PC-9 (cell line): ENCODE data around the gene IL6R. TPM values are rescaled to one million over a fixed set of nuclear protein-coding genes. Genes with fewer than 3 reads are reported as not detected.

Experiments used
- BruUV-seq: library from RNA; stranded (reverse); fragments of 400-500 nt; replicated peaks from 2 replicates; lab custom pipeline; 2021; lab: Mats Ljungman, UMichigan
- CTCF ChIA-PET: fragments of 300-600 bp; sonication (Branson Sonifier 250); formaldehyde crosslinking; loops from one replicate; lab custom pipeline; 2022; ENCODE audit warnings: antibody characterized with exemption; lab: Charles Lee
- POLR2A ChIA-PET: fragments of 300-600 bp; sonication (Branson Sonifier 250); formaldehyde crosslinking; loops from one replicate; lab custom pipeline; 2022; ENCODE audit warnings: antibody characterized with exemption; ENCODE audit not compliant: unreplicated experiment; lab: Charles Lee
- DNase-seq, 2 experiments: peaks; one replicate each; pipeline versions ENCODE4 v3.0.0 to v3.0.0-alpha.2; 2015 to 2022; ENCODE audit warnings: mixed read lengths in 1 of 2
- H2AFZ ChIP-seq: fragments of 200-600 bp; sonication (generic); 2 replicates; pipeline ENCODE4 v1.8.1; 2017; ENCODE audit warnings: antibody characterized with exemption
- H3F3A ChIP-seq: fragments of 200-600 bp; sonication (generic); 2 replicates; pipeline ENCODE4 v1.8.1; 2017; ENCODE audit warnings: antibody characterized with exemption, mild to moderate bottlenecking, low read depth; ENCODE audit not compliant: insufficient read depth
- H3K27ac ChIP-seq: fragments of 200-600 bp; sonication (generic); 2 replicates; pipeline ENCODE4 v1.6.1; 2016; ENCODE audit warnings: mixed run types
- H3K27me3 ChIP-seq: fragments of 200-600 bp; sonication (generic); 2 replicates; pipeline ENCODE4 v1.6.1; 2016; ENCODE audit warnings: low read depth, mixed run types; ENCODE audit not compliant: insufficient read depth
- H3K36me3 ChIP-seq: fragments of 200-600 bp; sonication (generic); 2 replicates; pipeline ENCODE4 v1.6.1; 2016; ENCODE audit warnings: low read depth, mixed run types
- H3K4me1 ChIP-seq: fragments of 200-600 bp; sonication (generic); replicated peaks from 2 replicates; pipeline ENCODE4 v1.6.1; 2016; ENCODE audit warnings: mixed run types; ENCODE audit not compliant: insufficient read depth
- H3K4me2 ChIP-seq: fragments of 200-600 bp; sonication (generic); 2 replicates; pipeline ENCODE4 v1.6.1; 2017; ENCODE audit warnings: mixed run types
- H3K4me3 ChIP-seq: fragments of 200-600 bp; sonication (generic); 2 replicates; pipeline ENCODE4 v1.6.1; 2016; ENCODE audit warnings: mixed run types
- H3K79me2 ChIP-seq: fragments of 200-600 bp; sonication (generic); 2 replicates; pipeline ENCODE4 v1.6.1; 2017; ENCODE audit warnings: low read depth, mixed run types
- H3K9me2 ChIP-seq: fragments of 200-600 bp; sonication (generic); 2 replicates; pipeline ENCODE4 v1.8.1; 2017; ENCODE audit warnings: mild to moderate bottlenecking; ENCODE audit not compliant: insufficient read depth
- H3K9me3 ChIP-seq: fragments of 200-600 bp; sonication (generic); 2 replicates; pipeline ENCODE4 v1.8.1; 2016; ENCODE audit warnings: low read depth; ENCODE audit not compliant: insufficient read depth
- H4K20me1 ChIP-seq: fragments of 200-600 bp; sonication (generic); 2 replicates; pipeline ENCODE4 v1.8.1; 2017; ENCODE audit not compliant: insufficient read depth
- EZH2 ChIP-seq: fragments of 200-600 bp; sonication (generic); IDR thresholded peaks from 2 replicates; pipeline ENCODE4 v1.8.0; 2017; ENCODE audit warnings: antibody characterized with exemption, low read depth
- intact Hi-C: fragments of 100-400 bp; cut with micrococcal nuclease; formaldehyde crosslinking; loops from one replicate; pipeline ENCODE4 v1.10.0; 2022; ENCODE audit not compliant: unreplicated experiment
- total RNA-seq: library from RNA; stranded (reverse); gene quantifications from 2 replicates; pipeline ENCODE4 v1.2.3, GENCODE V29; 2021
- TF ChIP-seq, protein P1 (sequence below): fragments of 200-600 bp; sonication (generic); conservative IDR thresholded peaks from 2 replicates; pipeline ENCODE4 v1.6.1; 2017; ENCODE audit warnings: mixed run types, antibody characterized with exemption, mild to moderate bottlenecking, moderate library complexity

The IL6R gene
- total RNA-seq, 1 experiment from 2014 or later: 3.2 TPM

DNA sequence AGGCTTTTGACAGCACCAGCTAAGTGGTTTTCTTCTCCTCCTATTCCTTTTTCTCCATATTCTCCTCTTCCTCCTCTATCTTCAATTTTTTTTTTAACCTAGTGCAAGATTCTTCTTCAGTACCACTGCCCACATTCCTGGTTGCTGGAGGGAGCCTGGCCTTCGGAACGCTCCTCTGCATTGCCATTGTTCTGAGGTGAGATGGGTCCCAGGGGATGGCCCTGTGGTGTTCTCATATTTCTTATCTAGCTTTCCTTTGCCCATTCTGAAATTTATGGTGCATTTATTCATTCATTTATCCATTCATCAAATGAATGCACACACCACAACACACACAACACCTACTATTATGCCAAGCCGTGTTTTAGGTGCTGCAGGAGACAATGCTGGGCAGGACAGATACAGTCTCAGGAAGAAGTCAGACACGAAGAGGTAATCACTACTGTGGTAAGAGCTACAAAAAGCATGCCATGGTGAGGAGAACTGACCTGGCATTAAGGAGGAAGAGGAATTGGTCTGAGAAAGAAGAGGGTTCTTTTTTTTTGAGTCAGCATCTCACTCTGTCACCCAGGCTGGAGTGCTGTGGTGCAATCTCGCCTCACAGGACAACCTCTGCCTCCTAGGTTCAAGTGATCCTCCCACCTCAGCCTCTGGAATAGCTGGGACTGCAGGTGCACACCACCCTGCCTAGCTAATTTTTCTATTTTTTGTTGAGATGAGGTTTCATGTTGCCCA, 49.4 kb downstream of the IL6R start:
- Histone ChIP-seq H4K20me1 (no peaks in the 10 kb centered on the region), H3K36me3 (no peaks in the 10 kb centered on the region), H3K4me3 (no peak overlapping the region), H3F3A (no peaks in the 10 kb centered on the region), H3K9me3 (no peaks in the 10 kb centered on the region), H3K4me1 (peaks cover 7% of the 10 kb centered on the region; the same call in 1 of the 2 replicates), H3K27ac (no peak overlapping the region), H2AFZ (no peak overlapping the region), H3K4me2 (no peak overlapping the region), H3K79me2 (no peaks in the 10 kb centered on the region), H3K27me3 (no peaks in the 10 kb centered on the region), H3K9me2 (no peaks in the 10 kb centered on the region)
- no TSS peak for BruUV-seq
- DNase-seq: no peak
- POLR2A ChIA-PET: no interaction called here
- CTCF ChIA-PET: no interaction called here
- intact Hi-C loops: no loop called here
- TF ChIP-seq, protein P1, sequence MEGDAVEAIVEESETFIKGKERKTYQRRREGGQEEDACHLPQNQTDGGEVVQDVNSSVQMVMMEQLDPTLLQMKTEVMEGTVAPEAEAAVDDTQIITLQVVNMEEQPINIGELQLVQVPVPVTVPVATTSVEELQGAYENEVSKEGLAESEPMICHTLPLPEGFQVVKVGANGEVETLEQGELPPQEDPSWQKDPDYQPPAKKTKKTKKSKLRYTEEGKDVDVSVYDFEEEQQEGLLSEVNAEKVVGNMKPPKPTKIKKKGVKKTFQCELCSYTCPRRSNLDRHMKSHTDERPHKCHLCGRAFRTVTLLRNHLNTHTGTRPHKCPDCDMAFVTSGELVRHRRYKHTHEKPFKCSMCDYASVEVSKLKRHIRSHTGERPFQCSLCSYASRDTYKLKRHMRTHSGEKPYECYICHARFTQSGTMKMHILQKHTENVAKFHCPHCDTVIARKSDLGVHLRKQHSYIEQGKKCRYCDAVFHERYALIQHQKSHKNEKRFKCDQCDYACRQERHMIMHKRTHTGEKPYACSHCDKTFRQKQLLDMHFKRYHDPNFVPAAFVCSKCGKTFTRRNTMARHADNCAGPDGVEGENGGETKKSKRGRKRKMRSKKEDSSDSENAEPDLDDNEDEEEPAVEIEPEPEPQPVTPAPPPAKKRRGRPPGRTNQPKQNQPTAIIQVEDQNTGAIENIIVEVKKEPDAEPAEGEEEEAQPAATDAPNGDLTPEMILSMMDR: no peak

DNA sequence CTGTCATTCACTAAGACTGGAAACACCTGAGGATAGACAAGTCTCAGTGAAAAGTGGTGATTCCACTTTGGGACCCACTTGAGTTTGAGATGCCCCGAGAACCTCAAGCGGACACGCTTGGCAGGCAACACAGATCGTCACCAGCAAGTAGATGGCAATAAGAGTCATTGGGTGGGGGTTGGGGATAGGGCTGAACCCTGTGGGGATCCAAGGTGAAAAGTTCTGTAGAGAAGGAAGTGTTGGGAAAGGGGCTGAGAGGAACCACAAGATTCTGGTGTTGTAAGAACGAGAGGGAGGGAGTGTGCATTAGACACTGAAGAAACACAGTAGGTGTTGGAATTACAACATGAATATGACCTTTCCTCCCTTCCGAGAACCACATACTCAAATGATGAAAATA, 51.5 kb downstream of the IL6R start:
- POLR2A ChIA-PET: no interaction called here
- DNase-seq: no peak

DNA sequence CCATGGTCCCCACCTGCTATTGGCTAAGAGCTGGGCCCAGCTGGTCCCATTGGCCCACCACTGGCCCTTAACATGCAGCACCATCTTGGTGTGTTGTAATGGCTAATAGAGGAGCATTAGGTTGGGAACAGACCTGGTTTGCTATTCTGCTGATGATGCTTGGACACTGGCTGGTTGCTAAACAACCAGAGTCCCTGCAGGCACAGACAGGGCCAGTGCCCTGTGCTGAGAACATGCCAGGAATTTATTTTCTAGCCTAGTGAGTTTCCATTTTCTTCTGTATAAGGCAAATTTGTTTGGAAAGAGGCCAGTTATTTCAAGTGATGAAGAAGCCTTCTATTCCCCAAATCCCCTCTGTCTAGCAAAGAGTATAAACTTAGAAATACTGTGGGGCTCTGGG, 53.9 kb downstream of the IL6R start:
- peaks cover 14% of the 10 kb centered on the region for H3K4me1 ChIP-seq
- no peaks in the 10 kb centered on the region for H3K36me3 ChIP-seq
- H3K79me2 ChIP-seq: no peaks in the 10 kb centered on the region
- no peaks in the 10 kb centered on the region for H3K9me3 ChIP-seq
- no peak for TF ChIP-seq EZH2
- TF ChIP-seq, protein P1: no peak
- CTCF ChIA-PET: no interaction called here
- H2AFZ ChIP-seq: no peak overlapping the region
- no peak overlapping the region for H3K4me3 ChIP-seq
- intact Hi-C loops: no loop called here
- no peaks in the 10 kb centered on the region for H3K9me2 ChIP-seq
- BruUV-seq: no TSS peak
- no peak overlapping the region for H3K4me2 ChIP-seq
- POLR2A ChIA-PET: interaction anchor here (0.6 kb wide), 1 partner anchor 670 kb away, joined by 5 read pairs; no protein-coding TSS in a partner anchor
- H4K20me1 ChIP-seq: no peaks in the 10 kb centered on the region
- H3F3A ChIP-seq: no peaks in the 10 kb centered on the region
- H3K27ac ChIP-seq: no peak overlapping the region
- H3K27me3 ChIP-seq: no peaks in the 10 kb centered on the region
- DNase-seq: no peak

More for the DNA sequence above, 51.5 kb downstream of the IL6R start:
- Histone ChIP-seq H2AFZ (no peak overlapping the region), H3K4me3 (no peak overlapping the region), H4K20me1 (no peaks in the 10 kb centered on the region), H3K36me3 (no peaks in the 10 kb centered on the region), H3K9me3 (no peaks in the 10 kb centered on the region), H3K79me2 (no peaks in the 10 kb centered on the region), H3F3A (no peaks in the 10 kb centered on the region), H3K4me1 (peaks cover 7% of the 10 kb centered on the region; the same call in 1 of the 2 replicates), H3K4me2 (no peak overlapping the region), H3K27ac (no peak overlapping the region), H3K27me3 (no peaks in the 10 kb centered on the region), H3K9me2 (no peaks in the 10 kb centered on the region)
- TF ChIP-seq EZH2: no peak
- TF ChIP-seq, protein P1: no peak
- intact Hi-C loops: no loop called here
- CTCF ChIA-PET: no interaction called here
- BruUV-seq: no TSS peak
